ENCODE measurements around the gene MFAP5. TPM values are rescaled to one million over a fixed set of nuclear protein-coding genes. Genes with fewer than 3 reads are reported as not detected.

MFAP5 gene
- total RNA-seq, 1 experiment from 2014 or later: 0.26 TPM

DNA sequence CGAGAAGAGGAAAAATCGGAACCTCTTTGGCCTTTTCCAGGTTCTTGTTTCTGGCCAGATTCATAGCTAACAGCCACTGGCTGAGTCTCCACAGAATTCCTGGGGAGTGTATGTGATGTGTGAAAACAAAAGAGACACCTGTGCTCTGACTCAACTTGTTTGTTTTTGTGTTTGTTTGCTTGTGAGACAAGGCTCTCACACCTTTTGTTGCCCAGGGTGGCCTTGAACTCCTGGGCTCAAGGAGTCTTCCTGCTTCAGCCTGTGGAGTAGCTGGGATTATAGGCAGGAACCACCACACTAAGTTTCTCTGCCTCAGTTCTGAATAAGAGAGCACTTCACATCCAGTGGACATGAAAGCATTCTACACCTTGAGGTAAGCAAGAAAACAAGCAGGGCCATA is 22.7 kb downstream of the MFAP5 start:
- Histone ChIP-seq H4K91ac (ENCODE audit: insufficient read length, low read depth, low read length) (no peak overlapping the region), H3K27ac (ENCODE audit: insufficient read length, low read depth, low read length) (no peak overlapping the region), H3K4me2 (ENCODE audit: insufficient read depth, insufficient read length, low read length) (no peak overlapping the region), H3K23me2 (ENCODE audit: insufficient read length, low read depth, low read length, poor library complexity, severe bottlenecking) (no peaks in the 10 kb centered on the region), H3K23ac (ENCODE audit: insufficient read length, low read depth, low read length) (no peak overlapping the region), H3K79me1 (ENCODE audit: insufficient read depth, low read depth, low read length, poor library complexity, severe bottlenecking) (no peaks in the 10 kb centered on the region), H2BK120ac (ENCODE audit: low read depth, low read length, poor library complexity, severe bottlenecking) (no peak overlapping the region), H4K20me1 (ENCODE audit: control insufficient read depth, insufficient read depth, insufficient read length) (no peaks in the 10 kb centered on the region), H3K27me3 (ENCODE audit: insufficient read depth, low read length) (no peaks in the 10 kb centered on the region), H3K79me2 (ENCODE audit: insufficient read depth, low read length) (no peaks in the 10 kb centered on the region), H3K56ac (ENCODE audit: insufficient read length, low read depth, low read length) (no peak overlapping the region), H2BK5ac (ENCODE audit: insufficient read length, low read length) (no peak overlapping the region), H3K9me3 (ENCODE audit: control insufficient read depth, low read depth, low read length) (no peaks in the 10 kb centered on the region), H2AFZ (ENCODE audit: low read length) (no peak overlapping the region), H3K14ac (ENCODE audit: insufficient read depth, low read length) (no peak overlapping the region), H2BK20ac (ENCODE audit: low read depth, low read length, poor library complexity, severe bottlenecking) (no peak overlapping the region), H2BK15ac (ENCODE audit: low read depth, low read length) (no peak overlapping the region), H4K5ac (ENCODE audit: insufficient read length, low read depth, low read length) (no peak overlapping the region), H4K8ac (replicated peaks; ENCODE audit: insufficient read length, low read depth, low read length) (no peak overlapping the region), H3K9ac (ENCODE audit: extremely low read depth, insufficient read length, low read length) (no peak overlapping the region), H3K18ac (ENCODE audit: insufficient read length, low read depth, low read length) (no peak overlapping the region), H3K4me1 (ENCODE audit: insufficient read depth, low read length) (peaks cover 18% of the 10 kb centered on the region), H3K4ac (ENCODE audit: low read depth, low read length) (no peak overlapping the region), H2BK12ac (ENCODE audit: insufficient read length, low read depth, low read length) (no peak overlapping the region), H2AK5ac (ENCODE audit: insufficient read length, low read length) (no peak overlapping the region), H3T11ph (ENCODE audit: low read length) (no peak overlapping the region)
- no peak for DNase-seq
- peaks cover 51 to 54% of the 10 kb centered on the region in 2 experiments for H3K4me1 Mint-ChIP-seq
- TF ChIP-seq, protein P1, sequence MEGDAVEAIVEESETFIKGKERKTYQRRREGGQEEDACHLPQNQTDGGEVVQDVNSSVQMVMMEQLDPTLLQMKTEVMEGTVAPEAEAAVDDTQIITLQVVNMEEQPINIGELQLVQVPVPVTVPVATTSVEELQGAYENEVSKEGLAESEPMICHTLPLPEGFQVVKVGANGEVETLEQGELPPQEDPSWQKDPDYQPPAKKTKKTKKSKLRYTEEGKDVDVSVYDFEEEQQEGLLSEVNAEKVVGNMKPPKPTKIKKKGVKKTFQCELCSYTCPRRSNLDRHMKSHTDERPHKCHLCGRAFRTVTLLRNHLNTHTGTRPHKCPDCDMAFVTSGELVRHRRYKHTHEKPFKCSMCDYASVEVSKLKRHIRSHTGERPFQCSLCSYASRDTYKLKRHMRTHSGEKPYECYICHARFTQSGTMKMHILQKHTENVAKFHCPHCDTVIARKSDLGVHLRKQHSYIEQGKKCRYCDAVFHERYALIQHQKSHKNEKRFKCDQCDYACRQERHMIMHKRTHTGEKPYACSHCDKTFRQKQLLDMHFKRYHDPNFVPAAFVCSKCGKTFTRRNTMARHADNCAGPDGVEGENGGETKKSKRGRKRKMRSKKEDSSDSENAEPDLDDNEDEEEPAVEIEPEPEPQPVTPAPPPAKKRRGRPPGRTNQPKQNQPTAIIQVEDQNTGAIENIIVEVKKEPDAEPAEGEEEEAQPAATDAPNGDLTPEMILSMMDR (conservative IDR thresholded peaks at IDR 0.05): no peak
- peaks cover 0 to 4% (median 2%) of the 10 kb centered on the region in 3 experiments; a peak in 3 of 7 replicates for H3K36me3 Mint-ChIP-seq (ENCODE audit: insufficient read depth in 1 of 3, low read depth in 3 of 3)
- no peaks in the 10 kb centered on the region for H3K27me3 Mint-ChIP-seq (ENCODE audit: low read depth)
- no CpG with 5 or more reads among the region's 2 CpGs for whole genome bisulfite sequencing (ENCODE audit: extremely low coverage, insufficient read length, low lambda C conversion rate)
- peaks cover 0 to 3% of the 10 kb centered on the region in 2 experiments; a peak in 1 of 5 replicates for H3K9me3 Mint-ChIP-seq
- H3K4me3 Mint-ChIP-seq: no peak overlapping the region
- H3K27ac Mint-ChIP-seq: peak overlapping the region; percentile 4 to 78 (median 45); a peak in 3 of 7 replicates
